Measurements from ENCODE around the gene RAP1GDS1.

RAP1GDS1 gene

DNA sequence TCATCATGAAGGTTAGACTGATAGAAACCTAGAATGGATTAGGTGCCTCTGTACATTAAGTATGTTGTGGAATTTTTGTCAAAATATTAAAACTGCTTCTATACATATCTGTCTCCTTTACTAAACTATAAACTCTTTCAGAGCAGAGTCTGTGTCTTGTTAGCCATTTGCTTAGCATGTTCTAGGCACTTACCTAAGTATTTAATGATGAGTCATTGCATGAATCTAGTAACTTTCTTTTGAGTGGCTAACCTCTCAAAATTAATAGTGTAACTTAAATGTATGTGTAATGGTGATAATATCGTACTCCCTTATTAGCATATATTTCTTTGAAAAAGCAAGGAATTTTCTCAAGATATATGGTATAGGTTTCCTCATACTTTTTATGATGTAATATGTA is 57.8 kb downstream of the RAP1GDS1 start (continued):
- TF ChIP-seq, protein P1, sequence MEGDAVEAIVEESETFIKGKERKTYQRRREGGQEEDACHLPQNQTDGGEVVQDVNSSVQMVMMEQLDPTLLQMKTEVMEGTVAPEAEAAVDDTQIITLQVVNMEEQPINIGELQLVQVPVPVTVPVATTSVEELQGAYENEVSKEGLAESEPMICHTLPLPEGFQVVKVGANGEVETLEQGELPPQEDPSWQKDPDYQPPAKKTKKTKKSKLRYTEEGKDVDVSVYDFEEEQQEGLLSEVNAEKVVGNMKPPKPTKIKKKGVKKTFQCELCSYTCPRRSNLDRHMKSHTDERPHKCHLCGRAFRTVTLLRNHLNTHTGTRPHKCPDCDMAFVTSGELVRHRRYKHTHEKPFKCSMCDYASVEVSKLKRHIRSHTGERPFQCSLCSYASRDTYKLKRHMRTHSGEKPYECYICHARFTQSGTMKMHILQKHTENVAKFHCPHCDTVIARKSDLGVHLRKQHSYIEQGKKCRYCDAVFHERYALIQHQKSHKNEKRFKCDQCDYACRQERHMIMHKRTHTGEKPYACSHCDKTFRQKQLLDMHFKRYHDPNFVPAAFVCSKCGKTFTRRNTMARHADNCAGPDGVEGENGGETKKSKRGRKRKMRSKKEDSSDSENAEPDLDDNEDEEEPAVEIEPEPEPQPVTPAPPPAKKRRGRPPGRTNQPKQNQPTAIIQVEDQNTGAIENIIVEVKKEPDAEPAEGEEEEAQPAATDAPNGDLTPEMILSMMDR (tag by site-specific recombination; IDR thresholded peaks at IDR 0.05), result no peak
- no peak for TF ChIP-seq ZNF416 (tag by site-specific recombination; IDR thresholded peaks at IDR 0.05)

DNA sequence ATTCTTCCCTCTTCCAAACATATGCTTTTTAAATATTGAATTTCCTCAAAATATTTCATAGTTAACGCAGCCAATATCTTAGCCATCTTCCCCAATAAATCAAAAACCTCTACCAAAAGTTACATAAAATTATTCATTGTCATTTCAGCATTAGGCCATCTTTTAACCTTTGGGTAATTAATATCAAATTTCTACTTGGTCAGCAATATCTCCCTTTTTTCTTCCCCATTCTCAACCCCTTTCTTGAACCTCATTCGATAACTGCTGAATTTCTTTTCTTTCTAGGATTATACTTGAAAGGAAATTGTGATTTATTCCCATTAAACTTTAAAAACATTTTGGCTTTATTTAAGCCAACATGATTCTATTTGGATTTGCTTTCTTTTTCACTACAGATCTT is 65.0 kb downstream of the RAP1GDS1 start:
- H3K9me3 ChIP-seq (ENCODE audit: control insufficient read depth, insufficient read depth, low read depth, low read length), result no peaks in the 10 kb centered on the region
- ChIA-PET CTCF (no interaction called here), POLR2A (no interaction called here)
- H3K4me1 ChIP-seq (ENCODE audit: control insufficient read depth, insufficient read depth, low read length), result no peaks in the 10 kb centered on the region
- H3K4me3 ChIP-seq (ENCODE audit: low read depth, low read length), result no peak overlapping the region
- H3K36me3 ChIP-seq (ENCODE audit: control insufficient read depth in 2 of 2, insufficient read depth in 1 of 2, low read length in 2 of 2), result no peaks in the 10 kb centered on the region
- TF ChIP-seq ZNF184 (tag by site-specific recombination; IDR thresholded peaks at IDR 0.05), result no peak
- no peak for TF ChIP-seq ZEB2 (tag by site-specific recombination; IDR thresholded peaks at IDR 0.05)
- no peak for TF ChIP-seq ZNF311 (tag by site-specific recombination; IDR thresholded peaks at IDR 0.05; ENCODE audit: borderline replicate concordance)
- no peak for TF ChIP-seq ZBTB48 (tag by site-specific recombination; IDR thresholded peaks at IDR 0.05)
- TF ChIP-seq ZNF530 (tag by site-specific recombination; IDR thresholded peaks at IDR 0.05; ENCODE audit: low read depth), result no peak
- no peak for TF ChIP-seq ZNF155 (tag by site-specific recombination; IDR thresholded peaks at IDR 0.05)
- TF ChIP-seq, protein P2, sequence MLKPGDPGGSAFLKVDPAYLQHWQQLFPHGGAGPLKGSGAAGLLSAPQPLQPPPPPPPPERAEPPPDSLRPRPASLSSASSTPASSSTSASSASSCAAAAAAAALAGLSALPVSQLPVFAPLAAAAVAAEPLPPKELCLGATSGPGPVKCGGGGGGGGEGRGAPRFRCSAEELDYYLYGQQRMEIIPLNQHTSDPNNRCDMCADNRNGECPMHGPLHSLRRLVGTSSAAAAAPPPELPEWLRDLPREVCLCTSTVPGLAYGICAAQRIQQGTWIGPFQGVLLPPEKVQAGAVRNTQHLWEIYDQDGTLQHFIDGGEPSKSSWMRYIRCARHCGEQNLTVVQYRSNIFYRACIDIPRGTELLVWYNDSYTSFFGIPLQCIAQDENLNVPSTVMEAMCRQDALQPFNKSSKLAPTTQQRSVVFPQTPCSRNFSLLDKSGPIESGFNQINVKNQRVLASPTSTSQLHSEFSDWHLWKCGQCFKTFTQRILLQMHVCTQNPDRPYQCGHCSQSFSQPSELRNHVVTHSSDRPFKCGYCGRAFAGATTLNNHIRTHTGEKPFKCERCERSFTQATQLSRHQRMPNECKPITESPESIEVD (tag by site-specific recombination; IDR thresholded peaks at IDR 0.05), result no peak
- TF ChIP-seq ZNF514 (tag by site-specific recombination; IDR thresholded peaks at IDR 0.05), result no peak
- TF ChIP-seq, protein P3, sequence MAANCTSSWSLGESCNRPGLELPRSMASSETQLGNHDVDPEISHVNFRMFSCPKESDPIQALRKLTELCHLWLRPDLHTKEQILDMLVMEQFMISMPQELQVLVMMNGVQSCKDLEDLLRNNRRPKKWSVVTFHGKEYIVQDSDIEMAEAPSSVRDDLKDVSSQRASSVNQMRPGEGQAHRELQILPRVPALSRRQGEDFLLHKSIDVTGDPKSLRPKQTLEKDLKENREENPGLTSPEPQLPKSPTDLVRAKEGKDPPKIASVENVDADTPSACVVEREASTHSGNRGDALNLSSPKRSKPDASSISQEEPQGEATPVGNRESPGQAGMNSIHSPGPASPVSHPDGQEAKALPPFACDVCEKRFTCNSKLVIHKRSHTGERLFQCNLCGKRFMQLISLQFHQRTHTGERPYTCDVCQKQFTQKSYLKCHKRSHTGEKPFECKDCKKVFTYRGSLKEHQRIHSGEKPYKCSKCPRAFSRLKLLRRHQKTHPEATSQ (tag by site-specific recombination; IDR thresholded peaks at IDR 0.05), result no peak
- no peak for TF ChIP-seq MEIS1 (CRISPR knock-in tag; IDR thresholded peaks at IDR 0.05; ENCODE audit: borderline replicate concordance)
- no peak for TF ChIP-seq SETDB1 (IDR thresholded peaks at IDR 0.05; ENCODE audit: insufficient read length, low read length)
- TF ChIP-seq ZNF404 (tag by site-specific recombination; IDR thresholded peaks at IDR 0.05), result no peak
- no peak for TF ChIP-seq ZIC2 (tag by site-specific recombination; IDR thresholded peaks at IDR 0.05)
- TF ChIP-seq, protein P4, sequence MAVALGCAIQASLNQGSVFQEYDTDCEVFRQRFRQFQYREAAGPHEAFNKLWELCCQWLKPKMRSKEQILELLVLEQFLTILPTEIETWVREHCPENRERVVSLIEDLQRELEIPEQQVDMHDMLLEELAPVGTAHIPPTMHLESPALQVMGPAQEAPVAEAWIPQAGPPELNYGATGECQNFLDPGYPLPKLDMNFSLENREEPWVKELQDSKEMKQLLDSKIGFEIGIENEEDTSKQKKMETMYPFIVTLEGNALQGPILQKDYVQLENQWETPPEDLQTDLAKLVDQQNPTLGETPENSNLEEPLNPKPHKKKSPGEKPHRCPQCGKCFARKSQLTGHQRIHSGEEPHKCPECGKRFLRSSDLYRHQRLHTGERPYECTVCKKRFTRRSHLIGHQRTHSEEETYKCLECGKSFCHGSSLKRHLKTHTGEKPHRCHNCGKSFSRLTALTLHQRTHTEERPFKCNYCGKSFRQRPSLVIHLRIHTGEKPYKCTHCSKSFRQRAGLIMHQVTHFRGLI (tag by site-specific recombination; IDR thresholded peaks at IDR 0.05), result no peak
- TF ChIP-seq ZNF2 (tag by site-specific recombination; IDR thresholded peaks at IDR 0.05), result no peak
- no peak for TF ChIP-seq ZNF174 (tag by site-specific recombination; IDR thresholded peaks at IDR 0.05)
- TF ChIP-seq ZBTB20 (tag by site-specific recombination; IDR thresholded peaks at IDR 0.05), result no peak
- TF ChIP-seq ZNF610 (tag by site-specific recombination; IDR thresholded peaks at IDR 0.05; ENCODE audit: borderline replicate concordance), result no peak
- no peak for TF ChIP-seq PRDM1 (tag by site-specific recombination; IDR thresholded peaks at IDR 0.05)
- TF ChIP-seq FEZF1 (tag by site-specific recombination; IDR thresholded peaks at IDR 0.05), result no peak
- H3K27ac ChIP-seq (ENCODE audit: extremely low read depth, low read depth, low read length), result no peak overlapping the region
